SH-SY5Y (cell line): ENCODE data around the gene MORN1.

Experiments
- GATA2 ChIP-seq: IDR thresholded peaks from 2 replicates; pipeline ENCODE4 v1.6.1; 2011; ENCODE audit warnings: mild to moderate bottlenecking, low read depth, low read length
- GATA3 ChIP-seq: IDR thresholded peaks from 2 replicates; pipeline ENCODE4 v1.6.1; 2011; ENCODE audit warnings: low read depth, mild to moderate bottlenecking, low read length, moderate library complexity

MORN1 gene

GRCh38 chr1:2320006-2320405, 71.3 kb downstream of the MORN1 start:
- TF ChIP-seq GATA2 (no peak), GATA3 (no peak)

DNA sequence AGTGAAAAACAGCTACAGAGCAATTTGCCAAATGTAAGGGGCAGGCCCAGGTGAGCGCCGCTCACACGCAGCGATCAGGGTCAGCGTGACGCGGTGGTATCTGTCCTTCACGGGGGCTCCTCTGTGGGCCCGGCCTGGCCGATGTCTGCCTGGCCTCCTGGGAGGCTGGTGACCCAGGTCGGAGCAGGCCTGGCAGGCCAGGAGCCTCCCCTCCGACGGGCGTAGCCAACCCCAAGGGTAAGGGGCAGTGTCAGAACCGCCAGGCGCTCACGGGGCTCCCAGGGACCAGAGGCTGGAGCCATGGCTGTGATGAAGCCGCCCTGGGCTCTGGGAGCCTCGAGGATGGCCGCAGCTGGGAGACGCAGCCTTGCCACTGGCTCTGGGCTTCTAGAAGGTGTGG, 72.1 kb downstream of the MORN1 start:
- no peak for TF ChIP-seq GATA2
- no peak for TF ChIP-seq GATA3

DNA sequence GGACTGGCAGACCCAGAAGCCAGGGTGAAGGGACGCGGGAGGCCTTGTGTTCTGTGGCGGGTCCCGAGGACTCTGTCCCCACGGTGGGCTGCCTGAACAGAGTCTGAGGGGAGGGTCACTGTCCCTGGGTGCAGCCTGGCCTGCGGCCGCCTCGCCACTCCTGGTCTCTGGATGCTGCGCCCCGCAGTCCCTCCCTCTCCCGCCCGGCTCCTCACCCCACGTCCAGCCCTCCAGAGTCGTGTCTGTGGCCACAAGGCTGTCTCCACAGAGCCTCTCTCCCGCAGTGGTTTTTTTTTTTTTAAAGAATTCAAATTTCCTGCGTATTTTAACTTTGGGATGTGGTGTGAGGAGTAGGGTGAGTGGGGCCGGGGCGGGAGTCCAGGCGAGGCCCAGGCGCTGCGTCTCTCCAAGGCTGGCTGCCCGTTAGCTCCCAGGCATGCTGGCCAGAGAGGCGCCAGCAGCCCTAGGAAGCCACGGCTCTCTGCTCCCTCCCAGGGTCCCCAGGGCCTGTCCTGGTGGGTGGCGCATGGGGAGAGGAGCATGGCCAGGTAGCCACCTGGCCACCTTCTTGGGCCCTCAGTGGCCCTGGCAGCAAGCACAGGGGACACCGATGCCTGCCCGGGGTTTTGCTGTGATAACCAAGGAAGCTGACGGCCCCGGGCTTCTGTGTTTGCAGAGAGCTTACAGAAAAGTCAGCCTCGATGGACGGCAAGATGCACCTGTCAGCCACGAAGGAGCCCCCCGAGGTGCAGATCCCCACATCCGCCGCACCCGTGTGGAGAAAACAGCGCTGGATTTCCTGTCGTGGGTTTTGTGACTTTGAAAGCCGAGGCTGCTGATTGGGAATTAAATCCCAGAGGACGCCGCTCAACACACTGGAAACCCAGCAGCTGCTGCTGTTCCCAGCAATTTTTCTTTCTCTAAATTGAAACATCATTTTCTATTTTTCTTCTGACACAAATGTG, 72.8 kb downstream of the MORN1 start:
- TF ChIP-seq GATA3 (no peak), GATA2 (no peak)

GRCh38 chr1:2317230-2318065, 73.9 kb downstream of the MORN1 start:
- no peak for TF ChIP-seq GATA2
- no peak for TF ChIP-seq GATA3

DNA sequence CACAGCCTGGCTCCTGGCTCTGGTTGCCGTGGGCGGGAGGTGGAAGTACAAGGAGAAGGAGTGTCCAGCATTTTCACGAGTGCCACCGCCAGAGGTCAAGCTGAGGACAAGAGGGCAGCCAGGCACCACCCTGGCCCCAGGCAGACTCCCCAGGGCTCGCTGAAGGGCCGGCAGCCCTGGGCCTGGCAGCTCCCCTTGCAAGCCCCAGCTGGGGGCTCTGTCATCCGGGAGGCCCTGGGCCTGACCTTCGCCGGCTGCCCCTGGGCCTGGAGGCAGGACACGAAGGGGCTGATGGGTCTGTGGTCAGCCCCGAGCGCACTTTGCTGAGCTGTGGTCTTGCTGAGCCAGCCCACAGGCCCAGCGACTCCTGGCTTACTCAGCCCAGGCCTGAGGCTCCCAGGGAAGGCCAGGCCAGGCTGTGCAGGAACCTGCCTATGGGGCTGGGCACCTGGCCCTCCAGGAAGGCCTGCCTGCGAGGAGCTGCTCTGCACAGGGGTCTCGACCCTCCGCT, 74.8 kb downstream of the MORN1 start:
- TF ChIP-seq GATA2, result no peak

DNA sequence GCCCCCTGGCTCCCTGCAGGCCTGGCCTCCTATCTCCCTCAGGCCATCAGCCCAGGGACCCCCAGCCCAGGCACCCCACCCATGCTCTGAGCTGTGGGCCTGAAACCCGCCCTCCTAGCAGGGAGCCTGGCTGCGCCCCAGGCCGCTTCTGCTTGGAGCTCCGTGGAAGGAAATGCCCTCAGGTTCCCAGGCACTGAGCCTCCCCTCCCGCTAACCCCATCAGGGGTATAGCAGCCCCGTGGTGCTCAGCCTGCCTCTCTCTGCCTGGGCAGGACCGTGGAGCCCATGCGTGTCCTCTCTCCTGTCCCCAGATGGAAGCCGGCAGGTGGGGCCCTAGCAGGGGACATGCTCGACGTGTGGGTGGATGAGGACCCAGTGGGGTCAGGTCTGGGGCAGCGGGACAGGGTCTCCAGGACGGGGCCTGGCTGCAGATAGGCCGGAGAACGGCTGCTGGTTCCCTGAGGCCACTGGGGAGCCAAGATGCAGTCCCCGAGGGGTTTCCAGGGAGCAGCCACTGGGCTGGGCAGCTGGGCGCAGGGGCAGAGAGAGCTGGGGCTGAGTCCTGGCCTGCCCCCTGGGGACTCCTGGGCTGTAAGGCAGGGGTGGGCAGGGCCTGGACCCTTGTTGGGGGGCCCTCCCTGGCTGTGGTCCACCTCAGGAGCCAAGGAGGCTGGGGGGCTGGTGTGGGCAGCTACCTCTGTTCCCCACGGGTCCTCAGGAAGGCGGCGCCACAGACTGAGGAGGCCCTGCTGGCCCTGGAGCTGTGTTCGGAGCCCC, 75.5 kb downstream of the MORN1 start:
- TF ChIP-seq GATA2 (no peak), GATA3 (no peak)

DNA sequence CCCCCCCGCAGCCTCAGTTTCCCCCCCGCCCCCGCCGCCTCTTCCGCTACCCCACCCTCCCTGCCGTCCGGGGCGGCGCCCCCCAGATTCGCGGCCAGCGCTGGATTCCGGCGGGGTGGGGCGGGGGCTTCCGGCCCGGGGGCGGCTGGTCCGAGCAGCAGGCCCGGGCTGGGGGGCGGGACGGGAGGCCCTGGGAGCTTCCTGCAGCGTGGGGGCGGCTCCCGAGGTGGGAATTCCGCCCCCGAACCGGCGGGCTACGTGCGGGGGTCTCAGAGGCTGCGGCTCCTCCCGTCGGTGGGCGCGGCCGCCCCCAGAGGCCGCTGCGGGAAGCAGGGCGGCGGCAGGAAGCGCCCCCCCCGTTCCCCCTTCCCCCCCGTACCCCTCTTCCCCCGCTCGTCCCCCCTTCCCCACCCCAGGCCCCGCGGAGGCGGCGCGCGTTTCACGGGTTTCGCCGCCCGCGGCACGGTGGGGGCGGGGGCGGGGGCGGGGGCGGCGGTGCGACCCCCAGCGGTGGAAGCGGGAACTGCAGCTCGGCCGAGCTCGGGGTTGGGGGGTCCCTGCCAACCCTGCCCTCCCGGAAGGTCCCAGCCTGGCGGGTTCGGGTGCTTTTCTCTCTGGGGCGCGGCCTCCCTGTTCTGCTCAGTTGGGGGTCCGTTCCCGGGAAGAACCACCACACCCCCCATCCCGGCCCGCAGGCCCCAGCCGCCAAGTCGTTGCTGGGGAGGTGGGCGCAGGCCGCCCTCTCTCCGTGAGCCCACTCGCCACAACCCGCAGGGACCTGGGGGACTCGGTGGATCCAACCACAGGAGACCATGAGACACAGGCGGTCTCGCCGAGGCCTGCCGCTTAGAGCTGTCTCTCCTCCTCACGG, 76.3 kb downstream of the MORN1 start:
- no peak for TF ChIP-seq GATA2
- TF ChIP-seq GATA3, result no peak

DNA sequence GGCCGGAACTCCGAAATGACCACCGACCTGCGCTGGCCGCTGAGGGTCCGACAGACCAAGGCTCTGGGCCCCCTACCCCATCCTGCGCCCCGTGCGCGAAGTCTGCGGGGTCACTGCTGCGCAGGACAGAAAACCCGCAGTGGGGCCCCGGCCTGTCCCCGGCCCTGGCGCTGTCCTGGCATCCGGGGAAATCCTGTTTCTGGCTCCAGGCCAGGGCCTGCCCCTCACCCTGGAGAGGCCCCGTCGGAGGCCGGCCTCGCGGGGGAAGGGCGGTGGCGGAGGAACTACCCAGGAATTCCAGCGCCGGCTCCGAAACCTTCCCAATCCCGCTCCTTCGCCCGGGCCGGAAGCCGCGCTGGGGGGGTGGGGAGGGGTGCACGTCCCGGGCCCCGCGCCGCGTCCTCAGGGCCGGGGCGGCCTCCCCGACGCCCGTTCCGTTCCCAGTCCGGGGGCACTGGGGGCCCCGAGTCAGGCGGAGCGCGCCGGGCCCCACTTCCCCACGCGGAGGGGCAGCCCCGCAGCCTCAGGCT, 77.0 kb downstream of the MORN1 start:
- TF ChIP-seq GATA3, result no peak
- TF ChIP-seq GATA2, result no peak

GRCh38 chr1:2313651-2314261, 77.6 kb downstream of the MORN1 start:
- TF ChIP-seq GATA3, result no peak
- no peak for TF ChIP-seq GATA2

DNA sequence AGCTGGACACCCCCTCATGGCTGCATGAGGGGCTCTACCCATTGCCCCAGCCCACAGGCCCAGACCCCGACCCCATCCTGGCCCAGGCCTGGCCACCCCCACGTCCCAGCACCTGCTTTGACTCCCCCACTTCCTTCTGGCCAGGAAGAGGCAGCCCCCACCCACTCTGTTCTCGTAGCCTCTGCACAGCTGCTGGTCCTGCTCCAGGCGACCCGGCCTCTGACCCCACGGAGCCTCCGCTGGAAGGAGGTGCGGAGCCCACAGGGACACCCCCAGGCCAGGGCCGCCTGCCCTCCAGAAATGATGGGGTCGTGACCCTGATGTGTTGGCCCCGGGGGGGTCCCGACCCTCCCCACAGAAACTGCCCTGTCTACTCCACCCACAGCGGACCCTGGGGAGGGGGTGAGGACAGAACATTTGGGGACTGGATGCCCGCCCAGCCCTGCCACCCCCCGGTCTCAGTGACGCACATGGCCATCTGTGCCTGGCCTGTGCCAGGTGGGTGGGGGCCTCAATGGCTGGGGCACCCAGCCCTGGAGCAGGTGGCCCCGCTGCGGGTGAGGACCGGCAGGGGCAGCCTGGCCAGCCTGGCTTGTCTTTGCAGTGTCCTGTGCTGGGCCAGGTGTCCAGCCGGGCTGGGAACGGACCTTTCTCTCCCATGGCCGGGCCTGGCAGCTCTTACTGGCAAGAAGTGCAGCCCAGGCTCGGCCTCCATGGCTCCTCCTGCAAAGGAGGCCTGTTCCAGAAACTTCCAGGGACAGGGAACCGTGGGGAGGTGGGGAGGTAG, 78.6 kb downstream of the MORN1 start:
- TF ChIP-seq GATA2, result no peak
- no peak for TF ChIP-seq GATA3

GRCh38 chr1:2312160-2312514, 79.2 kb downstream of the MORN1 start:
- TF ChIP-seq GATA3 (no peak), GATA2 (no peak)

GRCh38 chr1:2311184-2312032, 79.9 kb downstream of the MORN1 start:
- no peak for TF ChIP-seq GATA3
- TF ChIP-seq GATA2, result no peak
